ENCODE measurements around the gene SYT7. TPM values are rescaled to one million over a fixed set of nuclear protein-coding genes. Genes with fewer than 3 reads are reported as not detected.

SYT7 gene
- total and polyA plus RNA-seq, 10 of the 15 experiments (the other 5 are each of a cell fraction or from before 2014, with no cell fraction given): not detected

DNA sequence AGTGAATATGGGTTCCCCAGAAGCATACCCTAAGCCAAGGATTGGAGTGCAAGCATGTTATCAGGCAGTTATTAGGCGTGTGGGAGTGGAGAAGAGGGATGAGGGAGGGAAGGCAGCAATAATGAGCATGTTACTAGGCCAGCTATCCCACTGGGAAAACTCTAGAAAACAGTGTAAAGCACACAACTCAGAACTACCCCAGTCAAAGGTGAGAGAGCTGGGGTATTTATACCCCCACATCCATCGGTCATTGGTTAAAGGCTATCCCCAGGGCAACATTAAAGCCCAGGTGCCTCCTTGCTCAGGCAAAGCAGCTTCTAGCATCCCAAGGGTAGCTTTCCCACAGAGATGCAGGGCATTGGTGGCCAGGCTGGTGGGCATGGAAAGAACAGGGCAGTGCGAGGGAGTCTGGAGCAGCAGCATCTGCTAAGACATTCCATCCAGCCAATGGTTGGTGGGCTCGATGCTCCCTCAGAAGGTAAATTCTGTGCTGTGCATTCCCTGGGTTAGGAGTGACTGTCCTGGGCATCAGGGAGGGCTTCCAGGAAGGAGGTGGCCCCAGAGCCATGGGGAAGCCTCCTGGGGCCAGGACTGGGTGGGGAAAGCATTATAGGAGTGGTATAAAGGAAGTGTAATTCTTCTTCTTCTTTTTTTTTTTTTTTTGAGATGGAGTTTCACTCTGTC, 93.4 kb downstream of the SYT7 start:
- ChIA-PET POLR2A (no interaction called here), RAD21 (ENCODE audit: unreplicated experiment) (no interaction called here), SMC1A (ENCODE audit: uncharacterized antibody, unreplicated experiment) (no interaction called here), CTCF (interaction anchor here (0.7 to 1.9 kb wide), 4 partner anchors 9 to 160 kb away, joined by 3 to 6 read pairs (median 4); no protein-coding TSS in a partner anchor)
- Histone ChIP-seq H3K9me3 (replicated peaks; ENCODE audit: control insufficient read depth, insufficient read depth, low read length) (no peaks in the 10 kb centered on the region), H2AFZ (ENCODE audit: control insufficient read depth, low read depth, low read length) (no peak overlapping the region), H3K4me2 (ENCODE audit: control insufficient read depth, insufficient read depth) (no peak overlapping the region), H3K4me3 (no peak overlapping the region), H3K9ac (ENCODE audit: control insufficient read depth, insufficient read depth, low read length) (no peak overlapping the region), H3K79me2 (ENCODE audit: control insufficient read depth, insufficient read depth, low read length) (no peaks in the 10 kb centered on the region), H3K27ac (ENCODE audit: control insufficient read depth, insufficient read depth) (no peak overlapping the region), H3K36me3 (ENCODE audit: control insufficient read depth in 2 of 2, insufficient read depth in 2 of 2, low read length in 1 of 2) (no peaks in the 10 kb centered on the region), H3K4me1 (ENCODE audit: control insufficient read depth, insufficient read depth, low read length) (no peaks in the 10 kb centered on the region), H4K20me1 (ENCODE audit: control insufficient read depth, insufficient read depth) (no peaks in the 10 kb centered on the region), H3K27me3 (replicated peaks in 1 of 2; ENCODE audit: control insufficient read depth in 2 of 2, insufficient read depth in 2 of 2, low read length in 1 of 2) (no peaks in the 10 kb centered on the region)
- 16% methylated on average over 4 of the region's 4 CpGs for WGBS (ENCODE audit: insufficient coverage, insufficient replicate concordance, low lambda C conversion rate, missing lambda C conversion rate)
- ATAC-seq (no peak), FAIRE-seq (no peak), DNase-seq (ENCODE audit: low read depth, low spot score) (no peak)
- in situ Hi-C loops (cut with MboI): no loop called here
- TF ChIP-seq IRF5 (IDR thresholded peaks at IDR 0.05; ENCODE audit: borderline replicate concordance) (no peak), BCLAF1 (IDR thresholded peaks at IDR 0.05) (no peak), RFX5 (IDR thresholded peaks at IDR 0.05; ENCODE audit: low read depth, low read length) (no peak), PAX8 (IDR thresholded peaks at IDR 0.05) (no peak), TBL1XR1 (IDR thresholded peaks at IDR 0.05; ENCODE audit: low read depth, low read length) (no peak), PRDM15 (CRISPR knock-in tag; IDR thresholded peaks at IDR 0.05) (no peak), CBX5 (IDR thresholded peaks at IDR 0.05; ENCODE audit: low read depth) (no peak), HDGF (IDR thresholded peaks at IDR 0.05) (no peak), CHD2 (IDR thresholded peaks at IDR 0.05; ENCODE audit: borderline replicate concordance, low read depth, low read length) (no peak)
- TF ChIP-seq, protein P1, sequence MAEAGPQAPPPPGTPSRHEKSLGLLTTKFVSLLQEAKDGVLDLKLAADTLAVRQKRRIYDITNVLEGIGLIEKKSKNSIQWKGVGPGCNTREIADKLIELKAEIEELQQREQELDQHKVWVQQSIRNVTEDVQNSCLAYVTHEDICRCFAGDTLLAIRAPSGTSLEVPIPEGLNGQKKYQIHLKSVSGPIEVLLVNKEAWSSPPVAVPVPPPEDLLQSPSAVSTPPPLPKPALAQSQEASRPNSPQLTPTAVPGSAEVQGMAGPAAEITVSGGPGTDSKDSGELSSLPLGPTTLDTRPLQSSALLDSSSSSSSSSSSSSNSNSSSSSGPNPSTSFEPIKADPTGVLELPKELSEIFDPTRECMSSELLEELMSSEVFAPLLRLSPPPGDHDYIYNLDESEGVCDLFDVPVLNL (IDR thresholded peaks at IDR 0.05; ENCODE audit: low read depth, low read length): no peak
- TF ChIP-seq, protein P2, sequence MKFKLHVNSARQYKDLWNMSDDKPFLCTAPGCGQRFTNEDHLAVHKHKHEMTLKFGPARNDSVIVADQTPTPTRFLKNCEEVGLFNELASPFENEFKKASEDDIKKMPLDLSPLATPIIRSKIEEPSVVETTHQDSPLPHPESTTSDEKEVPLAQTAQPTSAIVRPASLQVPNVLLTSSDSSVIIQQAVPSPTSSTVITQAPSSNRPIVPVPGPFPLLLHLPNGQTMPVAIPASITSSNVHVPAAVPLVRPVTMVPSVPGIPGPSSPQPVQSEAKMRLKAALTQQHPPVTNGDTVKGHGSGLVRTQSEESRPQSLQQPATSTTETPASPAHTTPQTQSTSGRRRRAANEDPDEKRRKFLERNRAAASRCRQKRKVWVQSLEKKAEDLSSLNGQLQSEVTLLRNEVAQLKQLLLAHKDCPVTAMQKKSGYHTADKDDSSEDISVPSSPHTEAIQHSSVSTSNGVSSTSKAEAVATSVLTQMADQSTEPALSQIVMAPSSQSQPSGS (IDR thresholded peaks at IDR 0.05; ENCODE audit: low read length): no peak
- intact Hi-C loops (cut with micrococcal nuclease; ENCODE audit: unreplicated experiment): no loop called here
- no TSS peak for BruUV-seq (replicated peaks)

Data from GM12878 (cell line).